ENCODE measurements around the gene NAT10.

Gene NAT10

GRCh38 chr11:34146866-34147265, 41.4 kb downstream of the NAT10 start:
- Mint-ChIP-seq H3K4me3 (no peak overlapping the region), H3K27me3 (no peaks in the 10 kb centered on the region), H3K27ac (peak overlapping the region in 1 of 2 donors; percentile 15), H3K9me3 (no peaks in the 10 kb centered on the region), H3K4me1 (ENCODE audit: low read depth in 2 of 2) (peaks cover 0 to 2% of the 10 kb centered on the region in 2 donors), H3K36me3 (ENCODE audit: insufficient read depth) (peaks cover 60% of the 10 kb centered on the region)
- no peak for ATAC-seq (replicated peaks)
- no peak for DNase-seq

- no peak for ATAC-seq (replicated peaks)
- H3K27me3 Mint-ChIP-seq: no peaks in the 10 kb centered on the region
- no peak for DNase-seq
- peak overlapping the region in 1 of 2 donors; percentile 26 for H3K27ac Mint-ChIP-seq
- H3K9me3 Mint-ChIP-seq: no peaks in the 10 kb centered on the region
- H3K4me1 Mint-ChIP-seq (ENCODE audit: low read depth in 2 of 2): peaks cover under 1 to 5% of the 10 kb centered on the region in 2 donors
- H3K4me3 Mint-ChIP-seq: no peak overlapping the region
- H3K36me3 Mint-ChIP-seq (ENCODE audit: insufficient read depth): peaks cover 53% of the 10 kb centered on the region
These were observed 42.2 kb downstream of the NAT10 start for GRCh38 chr11:34147581-34147980.

GRCh38 chr11:34148504-34149165, 43.2 kb downstream of the NAT10 start:
- no peaks in the 10 kb centered on the region for H3K9me3 Mint-ChIP-seq
- peaks cover 46% of the 10 kb centered on the region for H3K36me3 Mint-ChIP-seq (ENCODE audit: insufficient read depth)
- no peaks in the 10 kb centered on the region for H3K27me3 Mint-ChIP-seq
- no peak for ATAC-seq (replicated peaks)
- no peak for DNase-seq
- H3K4me3 Mint-ChIP-seq: no peak overlapping the region
- peaks cover 4 to 9% of the 10 kb centered on the region in 2 donors for H3K4me1 Mint-ChIP-seq (ENCODE audit: low read depth in 2 of 2)
- H3K27ac Mint-ChIP-seq: no peak overlapping the region

- H3K4me3 Mint-ChIP-seq: no peak overlapping the region
- H3K27me3 Mint-ChIP-seq: no peaks in the 10 kb centered on the region
- peak overlapping the region in 1 of 2 donors; percentile 28 for H3K27ac Mint-ChIP-seq
- no peak for ATAC-seq (replicated peaks)
- H3K4me1 Mint-ChIP-seq (ENCODE audit: low read depth in 2 of 2): peaks cover 4 to 9% of the 10 kb centered on the region in 2 donors
- no peaks in the 10 kb centered on the region for H3K9me3 Mint-ChIP-seq
- peaks cover 40% of the 10 kb centered on the region for H3K36me3 Mint-ChIP-seq (ENCODE audit: insufficient read depth)
- no peak for DNase-seq
These were observed 43.8 kb downstream of the NAT10 start for GRCh38 chr11:34149274-34149673.

GRCh38 chr11:34149786-34150185, 44.4 kb downstream of the NAT10 start:
- peak overlapping the region in 1 of 2 donors; percentile 28 for H3K27ac Mint-ChIP-seq
- H3K4me3 Mint-ChIP-seq: no peak overlapping the region
- DNase-seq: no peak
- peaks cover 4 to 9% of the 10 kb centered on the region in 2 donors for H3K4me1 Mint-ChIP-seq (ENCODE audit: low read depth in 2 of 2)
- H3K27me3 Mint-ChIP-seq: no peaks in the 10 kb centered on the region
- ATAC-seq (replicated peaks): no peak
- H3K9me3 Mint-ChIP-seq: no peaks in the 10 kb centered on the region
- peaks cover 36% of the 10 kb centered on the region for H3K36me3 Mint-ChIP-seq (ENCODE audit: insufficient read depth)

GRCh38 chr11:34150494-34151151, 45.2 kb downstream of the NAT10 start:
- Mint-ChIP-seq H3K9me3 (no peaks in the 10 kb centered on the region), H3K4me1 (ENCODE audit: low read depth in 2 of 2) (peaks cover 4 to 9% of the 10 kb centered on the region in 2 donors), H3K36me3 (ENCODE audit: insufficient read depth) (peaks cover 27% of the 10 kb centered on the region), H3K4me3 (no peak overlapping the region), H3K27me3 (no peaks in the 10 kb centered on the region), H3K27ac (no peak overlapping the region)
- ATAC-seq (replicated peaks): no peak
- no peak for DNase-seq

- H3K27me3 Mint-ChIP-seq: no peaks in the 10 kb centered on the region
- peaks cover 4 to 9% of the 10 kb centered on the region in 2 donors for H3K4me1 Mint-ChIP-seq (ENCODE audit: low read depth in 2 of 2)
- no peaks in the 10 kb centered on the region for H3K9me3 Mint-ChIP-seq
- peak overlapping the region in 1 of 2 donors; percentile 7 for H3K27ac Mint-ChIP-seq
- peaks cover 22% of the 10 kb centered on the region for H3K36me3 Mint-ChIP-seq (ENCODE audit: insufficient read depth)
- ATAC-seq (replicated peaks): no peak
- H3K4me3 Mint-ChIP-seq: no peak overlapping the region
- no peak for DNase-seq
These were observed 45.7 kb downstream of the NAT10 start for GRCh38 chr11:34151166-34151565.

- Mint-ChIP-seq H3K9me3 (no peaks in the 10 kb centered on the region), H3K36me3 (ENCODE audit: insufficient read depth) (peaks cover 12% of the 10 kb centered on the region), H3K27me3 (no peaks in the 10 kb centered on the region), H3K27ac (peak overlapping the region in 1 of 2 donors; percentile 7), H3K4me1 (ENCODE audit: low read depth in 2 of 2) (peaks cover 4 to 9% of the 10 kb centered on the region in 2 donors), H3K4me3 (no peak overlapping the region)
- ATAC-seq (replicated peaks) (no peak), DNase-seq (no peak)
These were observed 46.8 kb downstream of the NAT10 start for GRCh38 chr11:34151916-34152845.

GRCh38 chr11:34154059-34154875, 48.8 kb downstream of the NAT10 start:
- Mint-ChIP-seq H3K36me3 (ENCODE audit: insufficient read depth) (peaks cover 3% of the 10 kb centered on the region), H3K4me1 (ENCODE audit: low read depth in 2 of 2) (peaks cover 6 to 17% of the 10 kb centered on the region in 2 donors), H3K9me3 (no peaks in the 10 kb centered on the region), H3K27me3 (no peaks in the 10 kb centered on the region), H3K4me3 (no peak overlapping the region), H3K27ac (no peak overlapping the region)
- ATAC-seq (replicated peaks) (no peak), DNase-seq (no peak)

- peaks cover 3% of the 10 kb centered on the region for H3K36me3 Mint-ChIP-seq (ENCODE audit: insufficient read depth)
These were observed 49.8 kb downstream of the NAT10 start for GRCh38 chr11:34155057-34155756.

GRCh38 chr11:34155757-34156062, 50.3 kb downstream of the NAT10 start:
- Mint-ChIP-seq H3K9me3 (no peaks in the 10 kb centered on the region), H3K36me3 (ENCODE audit: insufficient read depth) (peaks cover 3% of the 10 kb centered on the region), H3K27ac (no peak overlapping the region), H3K4me1 (ENCODE audit: low read depth in 2 of 2) (peaks cover 10 to 17% of the 10 kb centered on the region in 2 donors), H3K27me3 (no peaks in the 10 kb centered on the region), H3K4me3 (no peak overlapping the region)
- no peak for ATAC-seq (replicated peaks)
- no peak for DNase-seq

More at GRCh38 chr11:34155057-34155756, 49.8 kb downstream of the NAT10 start:
- H3K4me3 Mint-ChIP-seq: no peak overlapping the region
- H3K27me3 Mint-ChIP-seq: no peaks in the 10 kb centered on the region
- no peak overlapping the region for H3K27ac Mint-ChIP-seq
- H3K9me3 Mint-ChIP-seq: no peaks in the 10 kb centered on the region
- peaks cover 10 to 17% of the 10 kb centered on the region in 2 donors for H3K4me1 Mint-ChIP-seq (ENCODE audit: low read depth in 2 of 2)
- ATAC-seq (replicated peaks): no peak
- no peak for DNase-seq

GRCh38 chr11:34157163-34157562, 51.7 kb downstream of the NAT10 start:
- no peaks in the 10 kb centered on the region for H3K27me3 Mint-ChIP-seq
- DNase-seq (no peak), ATAC-seq (replicated peaks) (no peak)
- no peak overlapping the region for H3K4me3 Mint-ChIP-seq
- H3K27ac Mint-ChIP-seq: no peak overlapping the region
- H3K36me3 Mint-ChIP-seq (ENCODE audit: insufficient read depth): peaks cover 3% of the 10 kb centered on the region
- no peaks in the 10 kb centered on the region for H3K9me3 Mint-ChIP-seq
- H3K4me1 Mint-ChIP-seq (ENCODE audit: low read depth in 2 of 2): peaks cover 13 to 16% of the 10 kb centered on the region in 2 donors
